ENCODE results near the gene SYTL1.

Gene SYTL1

DNA sequence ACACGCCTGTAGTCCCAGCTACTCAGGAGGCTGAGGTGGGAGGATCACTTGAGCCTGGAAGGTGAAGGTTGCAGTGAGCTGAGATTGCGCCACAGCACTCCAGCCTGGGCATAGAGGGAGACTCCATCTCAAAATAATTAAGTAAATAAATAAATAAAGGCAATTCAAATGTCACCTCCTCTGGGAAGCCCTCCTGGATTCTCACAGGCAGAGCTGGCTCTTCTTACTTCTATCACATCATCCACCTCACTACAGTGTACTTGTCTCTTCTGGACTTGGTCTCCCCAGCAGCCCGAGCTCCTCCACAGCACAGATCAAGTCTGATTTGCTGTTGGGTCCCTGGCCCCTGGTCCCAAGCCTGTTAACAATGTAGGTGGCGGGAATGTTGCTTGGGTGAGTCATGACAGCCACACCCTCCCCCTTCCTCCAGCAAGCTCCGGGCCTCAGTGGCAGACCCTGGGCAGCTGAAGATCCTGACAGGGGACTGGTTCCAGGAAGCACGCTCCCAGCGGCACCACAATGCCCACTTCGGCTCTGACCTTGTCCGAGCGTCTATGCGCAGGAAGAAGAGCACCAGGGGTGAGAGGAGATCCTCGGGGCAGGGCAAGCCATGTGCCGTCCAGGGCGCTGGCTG is 5.3 kb downstream of the SYTL1 start:
- DNase-seq (ENCODE audit: low spot score): no peak

DNA sequence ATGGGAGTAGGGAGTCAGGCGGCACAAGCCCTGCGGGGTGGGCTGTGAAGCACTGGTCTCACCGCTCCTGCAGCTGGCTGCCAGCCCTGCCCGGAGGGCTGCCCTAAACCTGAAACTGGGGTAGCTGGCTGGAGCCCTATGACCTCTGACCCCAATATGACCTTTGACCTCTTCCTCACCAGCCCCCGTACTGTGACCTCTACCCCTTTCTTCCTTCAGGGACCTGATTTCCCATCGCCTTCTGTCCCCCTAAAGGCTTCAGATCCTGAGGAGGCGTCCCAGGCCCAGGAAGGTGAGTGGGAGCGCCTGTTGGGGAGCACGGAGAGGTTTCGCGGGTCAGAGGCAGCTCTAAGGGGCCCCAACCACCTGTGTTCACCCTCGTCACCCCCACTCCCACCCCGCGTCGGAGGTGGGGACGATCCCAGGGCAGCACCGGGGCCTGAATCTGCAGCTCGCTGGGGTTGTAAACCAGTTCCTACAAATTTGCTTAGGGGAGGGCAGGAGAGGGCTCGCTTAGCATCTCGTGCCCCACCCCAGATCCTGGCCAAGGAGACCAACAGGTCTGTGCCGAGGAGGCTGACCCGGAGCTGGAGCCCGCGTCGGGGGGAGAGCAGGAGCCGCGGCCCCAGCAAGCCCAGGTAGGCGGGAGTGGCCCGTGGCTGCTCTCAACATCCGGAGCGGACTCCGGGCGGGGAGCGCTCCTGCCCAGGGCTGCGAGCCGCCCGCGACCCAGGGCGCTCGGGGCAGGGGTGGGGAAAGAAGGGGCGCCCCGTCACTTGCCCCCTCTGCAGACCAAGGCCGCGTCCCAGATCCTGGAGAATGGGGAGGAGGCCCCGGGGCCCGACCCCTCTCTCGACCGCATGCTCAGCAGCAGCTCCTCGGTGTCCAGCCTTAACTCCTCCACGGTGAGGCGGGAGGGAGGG is 7.3 kb downstream of the SYTL1 start:
- peak; percentile 91 for DNase-seq (ENCODE audit: low spot score)

DNA sequence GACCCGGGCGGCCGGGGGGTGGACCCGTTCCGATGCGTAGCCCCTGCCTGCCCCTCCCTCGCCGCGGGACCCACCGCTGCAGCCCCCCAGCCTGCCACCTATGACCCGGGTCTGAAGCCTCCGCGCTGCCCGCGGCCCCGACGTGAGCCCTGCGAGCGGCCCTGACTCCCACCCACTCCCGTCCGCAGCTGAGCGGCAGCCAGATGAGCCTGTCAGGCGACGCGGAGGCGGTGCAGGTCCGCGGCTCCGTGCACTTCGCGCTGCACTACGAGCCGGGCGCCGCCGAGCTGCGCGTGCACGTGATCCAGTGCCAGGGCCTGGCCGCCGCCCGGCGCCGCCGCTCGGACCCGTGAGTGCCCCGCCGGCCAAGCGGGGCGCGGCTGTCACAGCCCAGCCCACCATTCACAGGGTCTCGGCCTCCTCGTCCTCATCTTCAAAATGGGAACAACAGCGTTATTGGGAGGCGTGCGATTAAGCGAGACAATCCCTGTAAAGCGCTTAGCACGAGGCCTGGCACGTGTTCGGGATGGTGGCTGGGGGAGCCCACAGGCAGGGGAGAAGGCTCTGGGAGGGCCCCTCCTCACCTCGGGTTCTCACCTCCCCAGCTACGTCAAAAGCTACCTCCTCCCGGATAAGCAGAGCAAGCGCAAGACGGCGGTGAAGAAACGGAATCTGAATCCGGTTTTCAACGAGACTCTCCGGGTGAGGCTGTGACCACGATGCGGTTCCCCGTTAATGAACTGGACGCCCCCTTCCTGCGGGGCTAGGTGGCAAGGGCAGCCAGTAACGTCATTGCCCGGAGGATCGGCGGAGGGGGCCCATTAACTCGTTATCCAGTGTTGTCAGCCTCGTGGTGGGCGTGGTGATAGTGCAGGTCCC is 8.2 kb downstream of the SYTL1 start:
- DNase-seq (ENCODE audit: low spot score): peak; percentile 82

DNA sequence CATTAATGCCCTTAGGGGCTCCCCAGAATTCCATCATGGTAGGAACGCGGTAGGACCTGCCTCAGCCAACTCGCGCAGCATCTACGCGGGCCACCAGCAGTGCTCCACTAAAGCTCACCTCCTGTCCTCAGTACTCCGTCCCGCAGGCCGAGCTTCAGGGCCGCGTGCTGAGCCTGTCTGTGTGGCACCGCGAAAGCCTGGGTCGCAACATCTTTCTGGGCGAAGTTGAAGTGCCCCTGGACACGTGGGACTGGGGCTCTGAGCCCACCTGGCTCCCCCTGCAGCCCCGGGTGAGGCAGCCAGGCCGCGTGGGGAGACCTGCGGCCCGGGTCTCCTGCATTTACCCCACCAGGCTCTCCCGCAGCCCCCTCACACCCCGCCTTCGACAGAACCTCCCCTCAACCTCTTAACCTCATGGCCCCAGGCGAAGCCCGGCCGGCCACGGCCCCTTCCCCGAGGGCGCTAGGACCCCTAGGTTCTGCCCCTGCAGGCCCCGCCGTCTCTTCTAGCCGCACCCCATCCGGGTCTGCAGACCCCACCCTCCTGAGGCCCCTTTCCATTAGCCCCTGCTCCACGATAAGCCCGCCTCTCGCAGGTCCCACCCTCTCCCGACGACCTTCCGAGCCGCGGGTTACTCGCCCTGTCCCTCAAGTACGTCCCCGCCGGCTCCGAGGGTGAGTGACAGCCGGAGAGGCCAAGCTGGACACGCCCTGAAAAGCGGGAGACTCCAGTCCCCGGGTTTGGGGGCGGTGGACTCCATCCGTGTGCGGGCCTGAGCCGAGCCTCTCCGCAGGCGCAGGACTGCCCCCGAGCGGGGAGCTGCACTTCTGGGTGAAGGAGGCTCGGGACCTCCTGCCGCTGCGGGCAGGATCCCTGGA is 9.1 kb downstream of the SYTL1 start:
- DNase-seq (ENCODE audit: low spot score): peak; percentile 90

DNA sequence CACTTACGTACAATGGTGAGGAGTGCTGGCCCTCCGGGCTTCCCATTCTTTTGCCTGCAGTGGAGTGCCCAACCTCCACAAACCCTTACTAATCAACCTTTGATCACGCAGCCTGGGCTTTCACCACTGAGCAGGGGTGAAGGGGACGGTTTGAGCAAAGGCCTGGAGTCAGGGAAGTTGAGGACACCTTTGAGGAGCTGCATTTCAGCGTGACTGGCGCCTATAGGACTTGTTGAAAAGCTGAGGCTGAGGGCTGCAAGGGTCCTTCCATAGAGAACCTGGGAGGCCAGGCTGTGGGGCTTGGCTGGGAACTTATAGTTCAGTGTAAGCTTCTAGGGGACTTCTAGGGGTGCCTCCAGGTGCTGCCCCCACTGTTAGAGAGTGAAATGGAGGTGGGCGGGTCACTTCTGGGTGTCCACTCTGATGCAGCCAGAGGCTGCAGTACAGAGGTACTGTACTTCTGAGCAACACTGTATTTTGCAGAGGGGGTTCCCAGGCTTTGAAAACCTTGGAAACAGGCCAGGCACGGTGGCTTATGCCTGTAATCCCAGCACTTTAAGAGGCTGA is 9.8 kb downstream of the SYTL1 start:
- DNase-seq (ENCODE audit: low spot score): no peak

DNA sequence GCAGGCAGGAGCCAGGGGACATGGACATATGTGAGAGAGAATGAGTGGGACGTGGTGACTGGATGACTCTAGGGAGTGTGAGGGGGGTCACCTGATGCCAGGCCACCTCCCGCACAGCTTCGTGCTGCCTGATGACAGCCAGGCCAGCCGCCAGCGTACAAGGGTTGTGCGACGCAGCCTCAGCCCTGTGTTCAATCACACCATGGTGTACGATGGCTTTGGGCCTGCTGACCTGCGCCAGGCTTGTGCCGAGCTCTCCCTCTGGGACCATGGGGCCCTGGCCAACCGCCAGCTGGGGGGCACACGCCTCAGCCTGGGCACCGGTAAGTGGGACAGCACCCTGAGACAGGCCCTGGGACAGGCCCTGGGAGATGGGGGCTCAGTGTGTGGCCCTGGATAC is 11.3 kb downstream of the SYTL1 start:
- no peak for DNase-seq (ENCODE audit: low spot score)

DNA sequence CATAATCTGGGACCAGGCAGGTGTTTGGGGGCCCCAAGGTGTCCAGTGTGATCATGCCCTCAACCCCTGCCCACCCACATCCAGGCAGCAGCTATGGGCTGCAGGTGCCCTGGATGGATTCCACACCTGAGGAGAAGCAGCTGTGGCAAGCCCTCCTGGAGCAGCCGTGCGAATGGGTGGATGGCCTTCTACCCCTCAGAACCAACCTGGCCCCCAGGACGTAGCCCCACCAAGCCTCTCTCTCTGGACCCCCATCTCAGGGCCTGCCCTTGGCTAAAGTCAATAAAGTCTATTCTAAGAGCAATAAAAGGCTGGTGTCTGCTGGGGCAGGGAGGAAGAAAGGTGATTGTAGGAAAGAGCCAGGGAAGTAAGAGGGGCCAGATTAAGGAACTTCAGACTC is 11.8 kb downstream of the SYTL1 start:
- DNase-seq (ENCODE audit: low spot score): no peak

DNA sequence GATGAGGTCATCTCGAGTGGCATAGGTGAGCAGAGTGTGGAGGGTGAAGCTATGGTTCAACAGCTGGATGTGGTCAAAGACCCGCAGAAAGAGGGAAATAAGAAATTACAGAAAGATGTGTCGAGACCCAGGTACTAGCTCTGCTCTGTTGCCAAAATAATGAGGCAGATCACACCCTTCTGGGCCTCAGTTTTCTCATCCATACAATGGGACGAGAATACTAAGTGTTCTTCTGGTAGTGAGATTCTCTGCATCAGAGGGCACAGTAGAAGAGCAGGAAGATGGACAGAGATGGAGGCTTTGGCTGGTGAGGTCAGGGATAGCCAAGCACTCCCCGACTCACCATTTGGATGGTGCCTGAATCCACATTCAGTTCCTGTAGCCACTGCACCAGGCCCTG is 13.9 kb downstream of the SYTL1 start:
- DNase-seq (ENCODE audit: low spot score): no peak

DNA sequence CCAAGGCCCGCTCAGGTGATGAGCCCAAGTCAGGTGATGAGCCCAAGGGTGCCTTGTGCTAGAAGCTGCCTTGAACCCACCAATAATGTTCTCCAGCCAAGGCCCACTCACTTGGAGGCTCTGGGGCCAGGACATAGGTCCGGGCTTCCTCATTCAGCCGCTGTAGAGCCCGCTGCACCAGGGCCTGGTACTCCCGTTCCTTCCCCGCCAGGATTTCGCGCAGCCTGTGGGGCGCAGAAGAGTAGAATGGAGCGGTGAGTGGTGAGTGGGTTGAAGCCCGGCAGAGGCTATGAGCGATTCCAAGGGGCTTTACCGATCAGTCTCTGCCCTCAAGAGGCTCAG is 14.4 kb downstream of the SYTL1 start:
- DNase-seq (ENCODE audit: low spot score): no peak

DNA sequence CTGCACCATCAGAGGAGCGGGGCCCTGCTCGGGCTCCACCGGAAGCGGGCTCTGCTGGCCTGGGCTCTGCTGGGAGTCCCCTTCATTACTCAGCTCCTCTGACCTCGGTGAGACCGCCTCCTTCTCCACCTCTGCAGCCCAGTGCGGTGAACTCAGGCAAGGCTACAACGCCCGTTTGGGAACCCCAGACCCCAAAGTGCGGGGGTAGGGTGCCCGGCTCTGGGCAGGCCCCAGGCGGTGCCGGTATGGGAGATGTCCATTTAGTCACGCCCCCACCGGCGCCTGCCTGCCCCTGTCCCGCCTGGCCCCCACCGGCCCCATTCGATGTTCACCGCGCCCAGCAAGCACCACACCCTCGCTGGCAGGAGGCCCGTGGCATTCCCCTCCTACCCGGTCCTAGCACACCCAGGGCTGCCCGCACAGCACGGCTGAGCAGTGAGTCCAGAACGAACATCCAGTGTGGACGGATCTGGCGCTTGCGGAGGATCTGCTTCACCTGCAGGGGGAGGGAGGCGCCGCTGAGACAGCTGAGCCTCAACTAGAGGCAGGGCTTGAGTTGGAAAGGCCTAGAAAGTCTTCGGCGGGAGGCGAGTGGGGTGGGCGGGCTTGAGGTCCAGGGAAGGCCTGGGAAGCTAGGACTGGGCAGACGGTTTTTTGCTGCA is 14.9 kb downstream of the SYTL1 start:
- DNase-seq (ENCODE audit: low spot score): no peak

DNA sequence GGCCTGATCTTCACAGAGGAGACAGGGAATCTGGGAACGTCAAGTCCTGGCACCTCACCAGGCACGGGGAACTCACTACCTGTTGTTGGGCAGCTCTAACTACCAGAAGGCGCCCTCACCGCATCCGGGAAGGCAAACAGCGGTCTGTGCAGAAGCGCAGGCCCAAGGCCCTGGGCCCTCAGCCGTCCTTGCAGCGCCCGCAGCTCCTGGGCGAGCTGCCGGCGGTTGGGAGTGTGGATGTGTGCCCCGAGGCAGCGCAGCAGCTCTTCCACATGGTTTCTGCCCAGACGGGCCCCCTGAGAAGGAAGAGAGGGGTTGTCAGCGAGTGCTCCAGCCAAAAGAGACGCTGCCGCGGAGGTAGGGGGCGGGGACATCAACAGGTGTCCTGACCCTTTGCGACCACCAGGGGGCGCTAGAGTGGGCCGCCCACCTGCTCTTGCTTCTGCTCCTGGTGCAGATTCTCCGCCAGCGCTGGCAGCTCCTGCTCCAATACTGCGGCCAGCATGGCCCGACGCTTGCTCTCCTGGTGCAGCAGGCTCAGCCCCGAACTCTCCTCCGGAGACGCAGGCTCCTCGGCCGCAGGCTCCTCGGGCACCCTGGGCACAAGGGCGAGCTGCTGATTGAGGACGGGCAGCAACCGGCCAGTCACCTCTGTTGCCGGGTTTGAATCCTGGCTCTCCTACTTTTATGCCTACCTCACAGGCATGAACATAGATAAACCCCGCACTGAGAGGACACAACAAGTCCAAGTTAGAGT is 15.6 kb downstream of the SYTL1 start:
- peak; percentile 92 for DNase-seq (ENCODE audit: low spot score)

DNA sequence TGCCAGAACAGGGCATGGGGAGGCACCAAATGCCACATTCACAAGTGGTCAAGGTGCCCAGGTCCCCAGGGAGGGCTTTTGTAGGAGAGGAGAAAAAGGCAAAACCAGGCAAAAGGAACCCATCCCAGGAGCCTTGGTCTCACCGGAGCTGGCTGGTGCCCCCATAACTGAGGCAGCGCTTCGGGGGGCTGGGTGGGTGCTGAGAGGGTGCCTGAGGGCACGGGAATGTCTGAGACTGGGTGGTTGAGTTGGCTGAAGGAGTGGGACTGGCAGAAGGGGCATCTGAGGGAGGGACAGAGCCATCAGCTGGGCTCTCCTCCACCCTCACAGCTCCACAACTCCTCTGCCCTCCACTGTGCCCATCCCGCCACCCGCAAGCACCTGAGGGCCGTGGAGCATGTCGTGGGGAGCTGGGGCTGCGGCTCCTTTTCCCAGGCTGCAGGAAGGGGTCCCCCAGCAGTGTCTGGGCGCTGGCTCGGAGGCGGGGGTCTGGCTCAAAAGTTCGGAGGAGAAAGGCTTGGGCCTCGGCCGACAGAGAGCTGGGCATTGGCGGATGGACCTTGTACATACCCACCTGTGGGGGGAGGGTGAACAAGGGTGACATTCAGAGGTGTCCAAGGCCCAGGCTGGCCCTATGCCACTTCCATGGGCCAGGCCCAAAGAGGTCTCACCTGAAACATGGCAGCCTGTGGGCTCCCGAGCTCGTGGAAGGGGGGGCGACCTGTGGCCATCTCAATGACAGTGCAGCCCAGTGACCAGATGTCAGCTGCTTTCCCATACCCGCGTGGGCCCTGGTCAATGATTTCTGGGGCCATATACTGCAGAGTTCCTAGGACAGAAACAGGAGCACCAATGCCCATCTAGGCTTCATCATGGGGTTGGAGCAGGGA is 16.5 kb downstream of the SYTL1 start:
- DNase-seq (ENCODE audit: low spot score): no peak

DNA sequence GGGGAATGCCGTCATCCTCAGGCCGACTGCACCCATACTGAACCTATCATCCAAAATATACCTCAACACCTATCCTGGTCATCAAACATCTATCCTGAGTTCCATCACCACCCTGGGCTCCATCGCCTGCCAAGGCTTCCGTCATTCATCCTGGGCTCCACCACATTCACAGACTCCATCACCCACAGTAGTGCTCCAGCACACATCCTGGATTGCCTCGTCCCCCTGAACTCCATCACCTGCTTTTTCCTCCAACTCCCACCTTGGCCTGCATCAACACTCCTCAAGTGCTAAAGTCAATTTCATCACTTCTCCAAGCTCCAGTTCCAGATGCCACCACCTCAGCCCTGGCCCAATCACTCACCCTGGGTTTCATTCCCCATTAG is 17.1 kb downstream of the SYTL1 start:
- DNase-seq (ENCODE audit: low spot score): no peak

DNA sequence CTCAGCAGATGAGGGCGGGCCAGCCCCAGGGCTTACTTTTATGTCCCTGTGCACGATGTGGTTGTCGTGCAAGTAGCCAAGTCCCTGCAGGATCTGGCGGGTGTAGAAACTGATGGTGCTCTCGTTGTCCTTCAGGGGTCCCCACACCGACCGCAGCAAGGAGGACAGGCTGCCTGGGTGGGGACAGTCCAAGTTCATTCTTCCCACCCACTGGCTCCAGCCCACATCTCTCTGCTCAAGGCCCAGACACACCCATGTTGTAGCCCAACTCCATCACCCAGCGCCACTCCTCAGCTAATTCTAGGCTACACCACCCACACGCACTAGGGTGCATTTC is 18.0 kb downstream of the SYTL1 start:
- DNase-seq (ENCODE audit: low spot score): no peak

DNA sequence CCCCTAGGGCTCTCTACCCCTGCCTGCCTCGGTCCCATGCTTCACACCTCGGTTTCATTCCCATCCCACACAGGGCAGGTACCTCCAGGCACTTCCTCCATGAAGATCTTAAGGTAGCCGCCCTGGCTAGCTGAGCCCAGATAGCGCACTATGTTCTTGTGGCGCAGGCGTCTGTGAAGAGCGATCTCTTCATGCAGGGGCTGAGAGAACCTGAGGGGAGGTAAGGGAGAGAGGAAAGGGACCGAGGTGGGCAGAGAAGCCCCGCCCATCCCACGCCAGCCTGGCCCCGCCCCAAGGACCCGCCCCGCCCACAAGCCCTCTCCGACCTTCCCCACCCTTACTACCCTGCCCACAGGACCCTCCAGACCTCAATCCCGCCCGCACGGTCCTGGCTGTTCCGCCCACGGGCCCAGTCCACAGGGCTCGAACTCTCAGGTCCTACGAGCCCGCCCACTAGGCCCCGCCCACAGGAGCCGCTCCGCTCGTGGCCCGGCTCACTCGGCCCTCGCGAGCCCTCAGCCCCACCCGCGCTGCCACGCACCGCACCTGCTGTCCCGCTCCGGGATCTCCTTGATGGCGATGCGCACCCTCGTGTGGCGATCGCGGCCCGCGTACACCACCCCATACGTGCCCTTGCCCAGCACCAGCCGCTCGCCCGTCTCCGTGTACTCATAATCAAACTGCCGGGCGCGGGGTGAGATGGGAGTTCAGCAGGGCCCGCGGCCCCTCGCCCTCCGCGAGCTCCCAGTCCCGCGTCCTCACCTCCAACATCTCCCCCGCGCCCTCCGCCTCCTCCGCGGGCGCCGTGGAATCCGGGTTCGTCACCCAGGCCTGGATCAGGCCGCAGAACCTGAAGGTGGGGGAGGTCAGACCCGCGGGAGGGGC is 18.6 kb downstream of the SYTL1 start:
- peak; percentile 79 for DNase-seq (ENCODE audit: low spot score)

DNA sequence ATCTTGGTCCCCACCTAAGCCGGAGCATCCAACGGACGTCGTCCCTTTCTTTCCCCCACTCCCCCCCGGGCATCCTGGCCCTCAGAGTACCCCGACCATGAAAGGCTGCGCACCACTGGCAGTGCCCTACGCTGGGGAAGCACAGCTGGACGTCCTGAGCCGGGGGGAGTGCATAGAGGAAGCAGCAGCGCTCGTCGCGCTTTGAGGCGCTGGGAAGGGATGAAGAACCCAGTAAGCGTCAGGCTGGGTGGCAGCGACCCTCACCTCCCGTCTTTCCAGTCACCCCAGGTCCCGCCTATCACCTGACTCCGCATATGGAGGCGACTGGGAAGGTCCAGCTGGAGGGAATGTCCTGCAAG is 19.2 kb downstream of the SYTL1 start:
- DNase-seq (ENCODE audit: low spot score): no peak

DNA sequence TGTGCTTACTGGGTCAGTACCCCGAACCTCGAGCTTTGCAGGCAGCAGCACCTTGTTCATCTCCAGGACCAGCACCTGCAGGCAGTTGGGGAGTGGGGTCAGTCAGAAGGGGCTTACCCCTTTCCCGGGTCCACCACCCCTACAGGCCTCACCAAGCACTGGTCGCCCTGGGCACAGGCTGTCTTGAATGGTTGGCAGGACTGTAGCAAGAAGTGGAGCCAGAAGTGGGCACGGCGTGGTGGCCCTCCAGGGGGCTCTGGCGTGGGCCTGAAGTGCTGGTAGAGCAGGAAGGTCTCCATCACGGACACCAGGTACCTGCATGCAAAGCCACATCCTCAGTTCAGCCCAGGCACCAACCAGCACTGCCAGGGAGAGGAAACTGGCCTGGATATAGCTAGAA is 19.7 kb downstream of the SYTL1 start:
- no peak for DNase-seq (ENCODE audit: low spot score)

All from iPS-NIHi11 (cell line).